ENCODE measurements around the gene TASOR2. TPM values are rescaled to one million over a fixed set of nuclear protein-coding genes. Genes with fewer than 3 reads are reported as not detected.

Gene TASOR2
- total and polyA plus RNA-seq, 4 donors: 12.3 to 108 (median 29.1) TPM

GRCh38 chr10:5641501-5641900 is 43.1 kb upstream of the TASOR2 start:
- peaks cover 7 to 27% (median 10%) of the 10 kb centered on the region in 4 donors for H3K36me3 ChIP-seq (ENCODE audit: control insufficient read depth in 4 of 4, insufficient read depth in 4 of 4, low read length in 4 of 4)
- peaks cover 0 to 10% (median 4%) of the 10 kb centered on the region in 5 donors for H3K4me1 ChIP-seq (ENCODE audit: control insufficient read depth in 5 of 5, insufficient read depth in 5 of 5, low read length in 5 of 5)
- no peak for TF ChIP-seq CTCF (IDR thresholded peaks at IDR 0.05; ENCODE audit: control extremely low read depth, extremely low read depth)
- no peak for ATAC-seq (ENCODE audit: insufficient read depth, low FRiP score)
- H3K27ac ChIP-seq (ENCODE audit: low read depth in 1 of 2, low read length in 1 of 2): no peak overlapping the region
- no peaks in the 10 kb centered on the region for H3K9me3 ChIP-seq (ENCODE audit: control insufficient read depth in 4 of 4, insufficient read depth in 3 of 4, low read length in 3 of 4)
- 94 to 96% methylated on average over 25 of the region's 25 CpGs for WGBS, 2 donors
- H3K4me3 ChIP-seq: no peak overlapping the region
- H3K27me3 ChIP-seq (ENCODE audit: control insufficient read depth in 3 of 3, insufficient read depth in 3 of 3, low read length in 2 of 3): no peaks in the 10 kb centered on the region
- no peak overlapping the region for H3K9ac ChIP-seq (ENCODE audit: insufficient read depth in 1 of 2, low read length in 2 of 2)
- no peak for DNase-seq

- WGBS, 2 donors: 79 to 80% methylated on average over 8 of the region's 8 CpGs
- no peak overlapping the region for H3K4me3 ChIP-seq
- no peak overlapping the region for H3K27ac ChIP-seq (ENCODE audit: low read depth in 1 of 2, low read length in 1 of 2)
- peaks cover 7 to 31% (median 11%) of the 10 kb centered on the region in 4 donors for H3K36me3 ChIP-seq (ENCODE audit: control insufficient read depth in 4 of 4, insufficient read depth in 4 of 4, low read length in 4 of 4)
- peak in 2 of 3 donors; percentile 53 to 64 for DNase-seq
- H3K9ac ChIP-seq (ENCODE audit: insufficient read depth in 1 of 2, low read length in 2 of 2): peak overlapping the region in 1 of 2 donors; percentile 71
- no peak for ATAC-seq (ENCODE audit: insufficient read depth, low FRiP score)
- TF ChIP-seq CTCF (IDR thresholded peaks at IDR 0.05; ENCODE audit: control extremely low read depth, extremely low read depth): no peak
- H3K9me3 ChIP-seq (ENCODE audit: control insufficient read depth in 4 of 4, insufficient read depth in 3 of 4, low read length in 3 of 4): no peaks in the 10 kb centered on the region
- no peaks in the 10 kb centered on the region for H3K27me3 ChIP-seq (ENCODE audit: control insufficient read depth in 3 of 3, insufficient read depth in 3 of 3, low read length in 2 of 3)
- peaks cover 0 to 10% (median 4%) of the 10 kb centered on the region in 5 donors for H3K4me1 ChIP-seq (ENCODE audit: control insufficient read depth in 5 of 5, insufficient read depth in 5 of 5, low read length in 5 of 5)
Measured at GRCh38 chr10:5643346-5644067, 41.1 kb upstream of the TASOR2 start.

- no peaks in the 10 kb centered on the region for H3K9me3 ChIP-seq (ENCODE audit: control insufficient read depth in 4 of 4, insufficient read depth in 3 of 4, low read length in 3 of 4)
- ATAC-seq (ENCODE audit: insufficient read depth, low FRiP score) (no peak), DNase-seq (no peak)
- no peak for TF ChIP-seq CTCF (IDR thresholded peaks at IDR 0.05; ENCODE audit: control extremely low read depth, extremely low read depth)
- peaks cover 3 to 33% (median 7%) of the 10 kb centered on the region in 4 donors for H3K36me3 ChIP-seq (ENCODE audit: control insufficient read depth in 4 of 4, insufficient read depth in 4 of 4, low read length in 4 of 4)
- H3K27me3 ChIP-seq (ENCODE audit: control insufficient read depth in 3 of 3, insufficient read depth in 3 of 3, low read length in 2 of 3): no peaks in the 10 kb centered on the region
- H3K4me1 ChIP-seq (ENCODE audit: control insufficient read depth in 5 of 5, insufficient read depth in 5 of 5, low read length in 5 of 5): peaks cover 0 to 10% (median 4%) of the 10 kb centered on the region in 5 donors
- H3K4me3 ChIP-seq: no peak overlapping the region
- H3K27ac ChIP-seq (ENCODE audit: low read depth in 1 of 2, low read length in 1 of 2): no peak overlapping the region
- WGBS, 2 donors: 94 to 98% methylated on average over 6 of the region's 6 CpGs
- no peak overlapping the region for H3K9ac ChIP-seq (ENCODE audit: insufficient read depth in 1 of 2, low read length in 2 of 2)
Measured at GRCh38 chr10:5644930-5645329, 39.7 kb upstream of the TASOR2 start.
